ENCODE measurements around the gene KLHL26.

Gene KLHL26

GRCh38 chr19:18687740-18688465 is 51.1 kb downstream of the KLHL26 start:
- H3K4me3 ChIP-seq (ENCODE audit: low read depth, low read length) = no peak overlapping the region
- no peak for DNase-seq (ENCODE audit: low read depth)
- TF ChIP-seq CTCF (IDR thresholded peaks at IDR 0.05; ENCODE audit: low read depth, low read length, missing control alignments) = no peak

- no peak overlapping the region for H3K4me3 ChIP-seq (ENCODE audit: low read depth, low read length)
- no peak for TF ChIP-seq CTCF (IDR thresholded peaks at IDR 0.05; ENCODE audit: low read depth, low read length, missing control alignments)
- DNase-seq (ENCODE audit: low read depth) = no peak
Measured at GRCh38 chr19:18696023-18696422, 59.2 kb downstream of the KLHL26 start.

- no peak overlapping the region for H3K4me3 ChIP-seq (ENCODE audit: low read depth, low read length)
- DNase-seq (ENCODE audit: low read depth) = no peak
- TF ChIP-seq CTCF (IDR thresholded peaks at IDR 0.05; ENCODE audit: low read depth, low read length, missing control alignments) = no peak
Measured at GRCh38 chr19:18697680-18698079, 60.9 kb downstream of the KLHL26 start.

- no peak for DNase-seq (ENCODE audit: low read depth)
- H3K4me3 ChIP-seq (ENCODE audit: low read depth, low read length) = no peak overlapping the region
- TF ChIP-seq CTCF (IDR thresholded peaks at IDR 0.05; ENCODE audit: low read depth, low read length, missing control alignments) = no peak
Measured at GRCh38 chr19:18698321-18699167, 61.7 kb downstream of the KLHL26 start.

- no peak for DNase-seq (ENCODE audit: low read depth)
- H3K4me3 ChIP-seq (ENCODE audit: low read depth, low read length) = peak overlapping the region; percentile 38; the same call in 1 of the 2 replicates
- TF ChIP-seq CTCF (IDR thresholded peaks at IDR 0.05; ENCODE audit: low read depth, low read length, missing control alignments) = no peak
Measured at GRCh38 chr19:18699403-18700054, 62.7 kb downstream of the KLHL26 start.

GRCh38 chr19:18700501-18701249 is 63.8 kb downstream of the KLHL26 start:
- no peak for DNase-seq (ENCODE audit: low read depth)
- no peak for TF ChIP-seq CTCF (IDR thresholded peaks at IDR 0.05; ENCODE audit: low read depth, low read length, missing control alignments)
- H3K4me3 ChIP-seq (ENCODE audit: low read depth, low read length) = peak overlapping the region; percentile 38

Measured in GM12864 (cell line).